ENCODE results near the gene TFEB. TPM values are rescaled to one million over a fixed set of nuclear protein-coding genes. Genes with fewer than 3 reads are reported as not detected.

The TFEB gene
- total and polyA plus RNA-seq, 4 donors: 1.1 to 6.2 (median 3.8) TPM

DNA sequence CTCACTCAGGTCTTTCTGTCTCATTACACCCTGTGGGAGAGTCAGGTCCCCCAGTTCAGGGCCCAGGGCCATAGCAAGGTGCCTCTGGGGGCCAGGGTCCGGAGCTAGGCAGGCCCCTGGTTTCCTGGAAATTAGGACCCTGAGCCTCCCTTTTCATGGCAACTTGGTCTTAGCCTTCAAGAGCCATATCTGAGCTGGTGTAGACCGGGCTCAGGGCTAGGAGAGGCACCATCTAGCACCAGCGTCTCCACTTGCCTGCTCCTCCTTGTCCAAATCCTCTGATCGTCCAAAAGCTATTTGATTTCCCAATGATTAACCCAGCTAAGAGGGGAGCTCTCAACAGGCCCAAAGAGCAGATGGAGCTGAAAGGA is 91.5 kb downstream of the TFEB start:
- H3K27ac ChIP-seq (ENCODE audit: low read depth in 1 of 2, low read length in 2 of 2): no peak overlapping the region
- H3K36me3 ChIP-seq (ENCODE audit: control insufficient read depth in 4 of 4, insufficient read depth in 3 of 4, low read depth in 1 of 4, low read length in 3 of 4): no peaks in the 10 kb centered on the region
- H3K4me1 ChIP-seq (ENCODE audit: control insufficient read depth in 4 of 4, insufficient read depth in 4 of 4, low read length in 3 of 4): peaks cover 0 to 4% (median 1%) of the 10 kb centered on the region in 4 donors
- H3K27me3 ChIP-seq (ENCODE audit: control insufficient read depth in 4 of 4, insufficient read depth in 4 of 4, low read length in 3 of 4): no peaks in the 10 kb centered on the region
- 94% methylated on average over 4 of the region's 4 CpGs for WGBS
- no peak overlapping the region for H3K9ac ChIP-seq (ENCODE audit: low read depth in 1 of 2, low read length in 2 of 2)
- TF ChIP-seq GABPA (IDR thresholded peaks at IDR 0.05 in 1 of 2, conservative IDR thresholded peaks at IDR 0.05 in 1 of 2) (no peak), HNF4A (conservative IDR thresholded peaks at IDR 0.05) (no peak), HNF4G (IDR thresholded peaks at IDR 0.05) (no peak), SP1 (IDR thresholded peaks at IDR 0.05) (no peak), JUND (IDR thresholded peaks at IDR 0.05) (no peak), NR2F2 (IDR thresholded peaks at IDR 0.05) (no peak), RXRA (IDR thresholded peaks at IDR 0.05) (no peak), FOXA2 (IDR thresholded peaks at IDR 0.05) (no peak)
- TF ChIP-seq, protein P1, sequence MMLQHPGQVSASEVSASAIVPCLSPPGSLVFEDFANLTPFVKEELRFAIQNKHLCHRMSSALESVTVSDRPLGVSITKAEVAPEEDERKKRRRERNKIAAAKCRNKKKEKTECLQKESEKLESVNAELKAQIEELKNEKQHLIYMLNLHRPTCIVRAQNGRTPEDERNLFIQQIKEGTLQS (IDR thresholded peaks at IDR 0.05): no peak
- TF ChIP-seq, protein P2, sequence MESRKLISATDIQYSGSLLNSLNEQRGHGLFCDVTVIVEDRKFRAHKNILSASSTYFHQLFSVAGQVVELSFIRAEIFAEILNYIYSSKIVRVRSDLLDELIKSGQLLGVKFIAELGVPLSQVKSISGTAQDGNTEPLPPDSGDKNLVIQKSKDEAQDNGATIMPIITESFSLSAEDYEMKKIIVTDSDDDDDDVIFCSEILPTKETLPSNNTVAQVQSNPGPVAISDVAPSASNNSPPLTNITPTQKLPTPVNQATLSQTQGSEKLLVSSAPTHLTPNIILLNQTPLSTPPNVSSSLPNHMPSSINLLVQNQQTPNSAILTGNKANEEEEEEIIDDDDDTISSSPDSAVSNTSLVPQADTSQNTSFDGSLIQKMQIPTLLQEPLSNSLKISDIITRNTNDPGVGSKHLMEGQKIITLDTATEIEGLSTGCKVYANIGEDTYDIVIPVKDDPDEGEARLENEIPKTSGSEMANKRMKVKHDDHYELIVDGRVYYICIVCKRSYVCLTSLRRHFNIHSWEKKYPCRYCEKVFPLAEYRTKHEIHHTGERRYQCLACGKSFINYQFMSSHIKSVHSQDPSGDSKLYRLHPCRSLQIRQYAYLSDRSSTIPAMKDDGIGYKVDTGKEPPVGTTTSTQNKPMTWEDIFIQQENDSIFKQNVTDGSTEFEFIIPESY (IDR thresholded peaks at IDR 0.05): no peak
- no peak overlapping the region for H3K4me3 ChIP-seq (ENCODE audit: low read depth in 1 of 3, low read length in 3 of 3)
- H3K9me3 ChIP-seq (ENCODE audit: control insufficient read depth in 4 of 4, low read length in 3 of 4): no peaks in the 10 kb centered on the region
- no peak for DNase-seq (ENCODE audit: low spot score)

DNA sequence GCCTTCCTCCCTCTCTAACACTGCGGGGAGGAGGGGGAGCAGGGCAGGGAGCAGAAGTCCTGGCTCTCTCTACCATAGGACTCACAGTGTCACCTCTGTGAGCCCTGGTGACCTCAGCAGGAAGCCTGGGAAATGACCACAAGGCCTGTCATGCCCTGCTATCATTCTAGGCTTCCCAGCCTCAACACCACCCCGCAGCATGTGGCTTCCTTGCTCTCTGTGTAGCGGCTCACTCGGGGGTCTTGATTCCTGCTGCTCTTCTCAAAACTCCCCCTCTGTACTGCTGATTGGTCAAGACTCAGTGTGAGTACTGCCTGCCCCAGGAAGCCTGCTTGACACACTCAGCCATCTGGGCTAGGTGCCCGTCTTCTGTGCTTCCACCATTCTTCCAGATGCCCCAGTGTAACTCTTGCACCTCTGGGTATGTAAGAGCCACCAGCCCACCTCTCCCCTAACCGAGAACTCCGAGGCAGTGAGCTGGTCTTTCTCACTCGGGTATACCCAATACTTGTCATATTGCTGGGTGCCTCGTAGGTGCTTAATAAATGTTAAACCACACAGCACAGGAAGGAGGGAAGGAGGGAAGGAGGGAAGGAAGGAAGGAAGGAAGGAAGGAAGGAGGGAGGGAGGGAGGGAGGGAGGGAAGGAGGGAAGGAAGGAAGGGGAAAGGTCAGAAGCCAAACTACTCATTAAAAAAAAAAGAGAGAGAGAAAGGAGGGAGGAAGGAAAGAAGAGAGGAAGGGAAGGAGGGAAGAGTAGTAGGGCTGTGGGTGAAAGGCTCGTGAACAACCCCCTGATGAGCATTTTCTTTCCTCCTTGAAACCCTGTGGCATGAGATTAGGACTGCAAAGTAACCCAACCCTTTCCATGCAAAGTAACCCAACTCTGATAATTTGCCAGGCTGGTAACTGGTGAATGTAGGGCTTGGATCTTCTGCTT is 92.2 kb downstream of the TFEB start:
- DNase-seq (ENCODE audit: low spot score): no peak
- WGBS: 72% methylated on average over 10 of the region's 10 CpGs
- H3K4me1 ChIP-seq (ENCODE audit: control insufficient read depth in 4 of 4, insufficient read depth in 4 of 4, low read length in 3 of 4): peaks cover 0 to 11% (median 6%) of the 10 kb centered on the region in 4 donors

More for the DNA sequence above, 92.2 kb downstream of the TFEB start:
- no peak for TF ChIP-seq RAD21 (IDR thresholded peaks at IDR 0.05)
- TF ChIP-seq JUND (IDR thresholded peaks at IDR 0.05): no peak
- TF ChIP-seq, protein P3, sequence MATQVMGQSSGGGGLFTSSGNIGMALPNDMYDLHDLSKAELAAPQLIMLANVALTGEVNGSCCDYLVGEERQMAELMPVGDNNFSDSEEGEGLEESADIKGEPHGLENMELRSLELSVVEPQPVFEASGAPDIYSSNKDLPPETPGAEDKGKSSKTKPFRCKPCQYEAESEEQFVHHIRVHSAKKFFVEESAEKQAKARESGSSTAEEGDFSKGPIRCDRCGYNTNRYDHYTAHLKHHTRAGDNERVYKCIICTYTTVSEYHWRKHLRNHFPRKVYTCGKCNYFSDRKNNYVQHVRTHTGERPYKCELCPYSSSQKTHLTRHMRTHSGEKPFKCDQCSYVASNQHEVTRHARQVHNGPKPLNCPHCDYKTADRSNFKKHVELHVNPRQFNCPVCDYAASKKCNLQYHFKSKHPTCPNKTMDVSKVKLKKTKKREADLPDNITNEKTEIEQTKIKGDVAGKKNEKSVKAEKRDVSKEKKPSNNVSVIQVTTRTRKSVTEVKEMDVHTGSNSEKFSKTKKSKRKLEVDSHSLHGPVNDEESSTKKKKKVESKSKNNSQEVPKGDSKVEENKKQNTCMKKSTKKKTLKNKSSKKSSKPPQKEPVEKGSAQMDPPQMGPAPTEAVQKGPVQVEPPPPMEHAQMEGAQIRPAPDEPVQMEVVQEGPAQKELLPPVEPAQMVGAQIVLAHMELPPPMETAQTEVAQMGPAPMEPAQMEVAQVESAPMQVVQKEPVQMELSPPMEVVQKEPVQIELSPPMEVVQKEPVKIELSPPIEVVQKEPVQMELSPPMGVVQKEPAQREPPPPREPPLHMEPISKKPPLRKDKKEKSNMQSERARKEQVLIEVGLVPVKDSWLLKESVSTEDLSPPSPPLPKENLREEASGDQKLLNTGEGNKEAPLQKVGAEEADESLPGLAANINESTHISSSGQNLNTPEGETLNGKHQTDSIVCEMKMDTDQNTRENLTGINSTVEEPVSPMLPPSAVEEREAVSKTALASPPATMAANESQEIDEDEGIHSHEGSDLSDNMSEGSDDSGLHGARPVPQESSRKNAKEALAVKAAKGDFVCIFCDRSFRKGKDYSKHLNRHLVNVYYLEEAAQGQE (IDR thresholded peaks at IDR 0.05): no peak
- no peak for TF ChIP-seq FOXA1 (IDR thresholded peaks at IDR 0.05)
- peak; percentile 54 for TF ChIP-seq NR2F2 (IDR thresholded peaks at IDR 0.05)
- Histone ChIP-seq H3K9ac (ENCODE audit: low read depth in 1 of 2, low read length in 2 of 2) (no peak overlapping the region), H3K9me3 (ENCODE audit: control insufficient read depth in 4 of 4, low read length in 3 of 4) (no peaks in the 10 kb centered on the region), H3K27me3 (ENCODE audit: control insufficient read depth in 4 of 4, insufficient read depth in 4 of 4, low read length in 3 of 4) (no peaks in the 10 kb centered on the region), H3K36me3 (ENCODE audit: control insufficient read depth in 4 of 4, insufficient read depth in 3 of 4, low read depth in 1 of 4, low read length in 3 of 4) (no peaks in the 10 kb centered on the region), H3K27ac (ENCODE audit: low read depth in 1 of 2, low read length in 2 of 2) (no peak overlapping the region), H3K4me3 (ENCODE audit: low read depth in 1 of 3, low read length in 3 of 3) (no peak overlapping the region)

All from liver (tissue), 9 donors.